AG09309 (cell line): ENCODE results near the gene CHRNG.

ENCODE experiments used
- DNase-seq: peaks from one replicate; pipeline ENCODE4 v3.0.0-alpha.2; 2010; ENCODE audit warnings: low read depth
- H3K4me3 ChIP-seq: 2 replicates; pipeline ENCODE4 v1.5.1; 2011; ENCODE audit warnings: mild to moderate bottlenecking, low read depth, low read length, moderate library complexity; ENCODE audit not compliant: control insufficient read depth
- TF ChIP-seq, protein P1 (sequence below): IDR thresholded peaks from 2 replicates; pipeline ENCODE4 v1.5.1; 2011; ENCODE audit warnings: mild to moderate bottlenecking, low read depth, low read length, inconsistent platforms; ENCODE audit not compliant: insufficient read depth, control insufficient read depth; ENCODE audit errors: missing control alignments

The CHRNG gene

DNA sequence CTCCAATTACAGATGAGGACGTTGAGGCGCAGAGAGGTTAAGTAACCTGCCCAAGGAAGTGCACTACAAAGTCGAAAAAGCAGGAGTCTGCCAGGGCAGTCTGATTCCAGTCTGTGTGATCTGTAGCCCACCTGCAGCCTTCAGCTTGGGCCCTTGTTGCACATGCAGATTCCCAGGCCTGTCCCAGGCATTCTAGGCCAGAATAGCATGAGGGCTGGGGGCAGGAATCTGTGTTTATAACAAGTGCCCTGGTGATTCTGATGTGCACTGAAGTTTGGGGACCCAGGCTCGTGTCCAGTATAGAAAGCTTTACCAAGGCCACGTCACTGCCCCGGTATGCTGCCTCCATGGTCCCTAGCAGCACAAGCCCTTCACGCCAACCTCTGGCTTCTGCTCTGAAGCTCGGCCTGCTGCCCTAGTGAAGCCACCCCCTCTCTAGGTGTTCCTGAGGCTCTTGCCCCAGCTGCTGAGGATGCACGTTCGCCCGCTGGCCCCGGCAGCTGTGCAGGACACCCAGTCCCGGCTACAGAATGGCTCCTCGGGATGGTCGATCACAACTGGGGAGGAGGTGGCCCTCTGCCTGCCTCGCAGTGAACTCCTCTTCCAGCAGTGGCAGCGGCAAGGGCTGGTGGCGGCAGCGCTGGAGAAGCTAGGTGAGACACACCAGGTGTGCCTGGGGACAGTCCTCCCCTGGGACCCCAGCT, 4.6 kb downstream of the CHRNG start:
- DNase-seq = no peak
- H3K4me3 ChIP-seq = no peak overlapping the region
- TF ChIP-seq, protein P1, sequence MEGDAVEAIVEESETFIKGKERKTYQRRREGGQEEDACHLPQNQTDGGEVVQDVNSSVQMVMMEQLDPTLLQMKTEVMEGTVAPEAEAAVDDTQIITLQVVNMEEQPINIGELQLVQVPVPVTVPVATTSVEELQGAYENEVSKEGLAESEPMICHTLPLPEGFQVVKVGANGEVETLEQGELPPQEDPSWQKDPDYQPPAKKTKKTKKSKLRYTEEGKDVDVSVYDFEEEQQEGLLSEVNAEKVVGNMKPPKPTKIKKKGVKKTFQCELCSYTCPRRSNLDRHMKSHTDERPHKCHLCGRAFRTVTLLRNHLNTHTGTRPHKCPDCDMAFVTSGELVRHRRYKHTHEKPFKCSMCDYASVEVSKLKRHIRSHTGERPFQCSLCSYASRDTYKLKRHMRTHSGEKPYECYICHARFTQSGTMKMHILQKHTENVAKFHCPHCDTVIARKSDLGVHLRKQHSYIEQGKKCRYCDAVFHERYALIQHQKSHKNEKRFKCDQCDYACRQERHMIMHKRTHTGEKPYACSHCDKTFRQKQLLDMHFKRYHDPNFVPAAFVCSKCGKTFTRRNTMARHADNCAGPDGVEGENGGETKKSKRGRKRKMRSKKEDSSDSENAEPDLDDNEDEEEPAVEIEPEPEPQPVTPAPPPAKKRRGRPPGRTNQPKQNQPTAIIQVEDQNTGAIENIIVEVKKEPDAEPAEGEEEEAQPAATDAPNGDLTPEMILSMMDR = no peak

DNA sequence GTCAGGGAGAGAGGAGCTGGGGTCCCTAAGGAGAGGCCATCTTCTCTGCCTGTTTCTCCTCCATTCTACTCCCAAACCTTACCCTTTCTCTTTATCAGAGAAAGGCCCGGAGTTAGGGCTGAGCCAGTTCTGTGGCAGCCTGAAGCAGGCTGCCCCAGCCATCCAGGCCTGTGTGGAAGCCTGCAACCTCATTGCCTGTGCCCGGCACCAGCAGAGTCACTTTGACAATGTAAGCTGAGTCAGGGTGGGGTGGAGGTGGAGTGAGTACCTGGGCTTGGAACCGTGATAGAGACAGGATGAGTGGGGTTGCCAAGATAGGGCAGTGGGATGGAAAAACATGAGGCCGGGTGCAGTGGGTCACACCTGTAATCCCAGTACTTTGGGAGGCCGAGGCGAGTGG, 5.2 kb downstream of the CHRNG start:
- no peak overlapping the region for H3K4me3 ChIP-seq
- no peak for DNase-seq
- TF ChIP-seq, protein P1 = no peak

DNA sequence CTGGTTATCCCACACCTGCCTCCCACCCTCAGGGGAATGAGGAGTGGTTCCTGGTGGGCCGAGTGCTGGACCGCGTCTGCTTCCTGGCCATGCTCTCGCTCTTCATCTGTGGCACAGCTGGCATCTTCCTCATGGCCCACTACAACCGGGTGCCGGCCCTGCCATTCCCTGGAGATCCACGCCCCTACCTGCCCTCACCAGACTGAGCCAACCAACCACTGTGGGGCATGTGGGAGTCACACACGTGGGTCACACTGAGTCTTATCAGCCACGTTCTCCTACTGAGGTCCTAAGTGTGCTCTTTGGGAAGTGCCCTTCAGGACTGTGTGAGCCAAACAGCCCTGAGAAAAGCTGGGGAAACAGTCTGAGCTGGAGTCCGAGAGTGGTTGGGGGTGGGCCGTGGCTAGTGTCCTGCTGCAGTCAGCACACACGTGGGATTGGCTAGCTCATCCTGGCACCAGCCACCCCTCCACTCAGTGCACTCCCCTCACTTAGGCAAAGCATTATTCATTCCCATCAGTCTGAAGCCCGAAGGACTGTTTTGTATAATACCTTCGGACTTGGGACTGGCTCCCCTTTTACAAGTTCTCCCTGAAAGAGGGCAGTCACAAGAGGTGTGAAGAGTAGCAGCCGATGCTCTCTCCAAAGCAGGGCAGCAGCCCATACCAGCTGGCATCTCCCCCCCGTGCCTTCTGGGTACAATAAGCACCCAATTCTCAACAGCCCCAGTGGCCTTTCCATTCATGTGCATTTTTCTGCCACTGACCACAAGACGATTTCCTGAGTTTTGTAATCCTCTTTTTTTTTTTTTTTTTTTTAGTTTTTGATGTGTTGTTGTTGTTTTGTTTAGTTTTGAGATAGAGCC, 6.3 kb downstream of the CHRNG start:
- DNase-seq = no peak
- TF ChIP-seq, protein P1 = no peak

GRCh38 chr2:232547991-232548390, 8.5 kb downstream of the CHRNG start:
- H3K4me3 ChIP-seq = no peak overlapping the region
- no peak for DNase-seq
- TF ChIP-seq, protein P1 = no peak

More for the DNA sequence above, 6.3 kb downstream of the CHRNG start:
- H3K4me3 ChIP-seq = no peak overlapping the region

DNA sequence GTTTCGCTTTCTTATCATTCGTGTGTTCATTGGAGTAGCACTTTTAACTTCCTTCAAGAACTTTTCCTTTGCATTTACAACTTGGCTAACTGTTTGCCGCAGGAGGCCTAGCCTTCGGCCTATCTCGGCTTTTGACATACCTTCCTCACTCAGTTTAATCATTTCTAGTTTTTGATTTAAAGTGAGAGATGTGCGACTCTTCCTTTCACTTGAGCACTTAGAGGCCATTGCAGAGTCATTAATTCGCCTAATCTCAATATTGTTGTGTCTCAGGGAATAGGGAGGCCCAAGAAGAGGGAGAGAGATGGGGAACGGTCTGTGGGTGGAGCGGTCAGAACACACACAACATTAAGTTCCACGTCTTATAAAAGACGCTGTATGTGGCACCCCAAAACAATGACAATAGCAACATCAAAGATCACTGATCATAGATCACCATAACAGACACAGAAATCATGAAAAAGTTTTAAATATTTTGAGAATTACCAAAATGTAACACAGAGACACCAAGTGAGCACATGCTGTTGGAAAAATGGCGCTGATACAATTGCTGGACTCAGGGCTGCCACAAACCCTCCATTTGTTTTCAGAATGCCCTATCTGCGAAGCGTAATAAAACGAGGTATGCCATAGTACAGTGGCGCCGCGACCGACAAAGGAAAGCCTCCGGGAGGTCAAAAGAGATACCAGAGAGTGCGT, 10.3 kb downstream of the CHRNG start:
- H3K4me3 ChIP-seq = peak overlapping the region; percentile 94
- no peak for DNase-seq
- TF ChIP-seq, protein P1 = no peak

DNA sequence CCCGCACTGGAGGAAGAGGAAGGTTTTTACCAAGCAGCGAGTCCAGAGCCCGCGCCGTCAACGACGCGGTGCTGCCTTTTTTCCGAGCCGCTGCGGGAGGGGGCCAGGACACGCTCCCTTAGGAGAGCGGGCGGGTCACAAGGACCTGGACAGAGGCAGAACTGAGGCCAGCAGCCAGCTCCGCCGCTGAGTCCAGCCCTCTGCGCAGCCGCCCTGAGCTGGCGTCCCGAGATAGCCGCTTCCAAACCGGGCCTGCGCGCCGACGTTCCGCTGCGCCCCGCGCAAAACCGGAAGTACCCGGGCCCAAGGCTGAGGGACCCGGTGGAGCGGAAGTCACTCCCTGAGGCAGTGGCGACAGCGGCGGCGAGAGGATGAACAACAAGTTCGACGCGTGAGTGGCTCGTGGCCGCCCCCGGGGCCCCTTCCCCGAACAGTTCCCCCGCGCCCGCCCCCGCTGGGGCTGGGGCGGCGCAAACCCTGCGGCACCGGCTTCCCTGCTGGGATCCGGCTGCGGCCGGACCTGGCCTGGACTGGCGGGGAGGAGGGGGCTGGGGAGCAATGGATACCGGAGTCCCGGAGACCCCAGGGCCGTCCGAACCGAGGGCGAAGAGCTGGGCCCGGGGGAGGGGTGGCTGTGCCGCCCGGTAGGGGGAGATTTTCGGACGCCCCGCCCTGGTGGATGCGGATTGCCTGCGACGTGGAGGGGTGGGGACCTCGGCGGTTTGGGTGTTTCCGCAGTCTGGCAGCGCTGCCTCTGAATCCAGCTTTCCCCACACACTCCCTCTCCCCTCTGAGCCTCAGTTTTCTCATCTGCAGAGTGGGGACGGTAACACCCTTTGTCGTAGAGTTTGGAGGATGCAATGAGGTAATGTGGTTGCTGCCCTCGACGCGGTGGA, 11.1 kb downstream of the CHRNG start, which contains the start of the genes EIF4E2 and TIGD1:
TSS of gene EIF4E2 (plus strand) at position 336 of the 896 bp plus-strand sequence. CDS start at position 372, 36 bp downstream.
TSS of gene TIGD1 (minus strand) at position 204 of the 896 bp plus-strand sequence. CDS start 675 bp downstream, outside the sequence.
- TF ChIP-seq, protein P1 = peak; percentile 35
- peak within 1 kb of the TSS; percentile 94 for H3K4me3 ChIP-seq
- peak; percentile 61 for DNase-seq
